GM23338 (cell line): Measurements from ENCODE around the gene SSU72. TPM values are rescaled to one million over a fixed set of nuclear protein-coding genes. Genes with fewer than 3 reads are reported as not detected.
A peak's percentile ranks its signal among the peaks of the same experiment; 100 is the strongest.

ENCODE experiments used
- ATAC-seq: fragments of 200-7000 bp; cut with Tn5 transposase; 3 replicates; pipeline ENCODE4 v1.9.1; 2020
- DNase-seq: peaks from one replicate; pipeline ENCODE4 v3.0.0-alpha.2; 2015; ENCODE audit warnings: low spot score
- H2AFZ ChIP-seq: fragments of 200-600 bp; sonication (generic); 2 replicates; pipeline ENCODE4 v1.8.0; 2016; ENCODE audit warnings: antibody characterized with exemption, mild to moderate bottlenecking, moderate library complexity
- H3F3A ChIP-seq: fragments of 200-600 bp; sonication (generic); replicated peaks from 2 replicates; pipeline ENCODE4 v1.8.0; 2017; ENCODE audit warnings: antibody characterized with exemption, mixed run types, low read depth
- H3K27ac ChIP-seq: fragments of 200-600 bp; sonication (generic); 2 replicates; pipeline ENCODE4 v1.6.1; 2016; ENCODE audit warnings: low read depth
- H3K27me3 ChIP-seq: fragments of 200-600 bp; sonication (generic); 2 replicates; pipeline ENCODE4 v1.8.0; 2016; ENCODE audit warnings: mild to moderate bottlenecking, mixed run types, moderate library complexity; ENCODE audit not compliant: insufficient read depth
- H3K36me3 ChIP-seq: fragments of 200-600 bp; sonication (generic); 2 replicates; pipeline ENCODE4 v1.8.0; 2016; ENCODE audit warnings: mild to moderate bottlenecking; ENCODE audit not compliant: insufficient read depth
- H3K4me1 ChIP-seq: fragments of 200-600 bp; sonication (generic); 2 replicates; pipeline ENCODE4 v1.8.0; 2016; ENCODE audit warnings: mild to moderate bottlenecking, moderate library complexity; ENCODE audit not compliant: insufficient read depth
- H3K4me2 ChIP-seq: fragments of 200-600 bp; sonication (generic); 2 replicates; pipeline ENCODE4 v1.7.1; 2017; ENCODE audit warnings: mixed run types
- H3K4me3 ChIP-seq: fragments of 200-600 bp; sonication (generic); 2 replicates; pipeline ENCODE4 v1.6.1; 2016; ENCODE audit warnings: mixed run types
- H3K79me2 ChIP-seq: fragments of 200-600 bp; sonication (generic); replicated peaks from 2 replicates; pipeline ENCODE4 v1.8.0; 2017; ENCODE audit warnings: mild to moderate bottlenecking; ENCODE audit not compliant: insufficient read depth
- H3K9me2 ChIP-seq: fragments of 200-600 bp; sonication (generic); 2 replicates; pipeline ENCODE4 v1.8.0; 2017; ENCODE audit not compliant: insufficient read depth
- H4K20me1 ChIP-seq: fragments of 200-600 bp; sonication (generic); replicated peaks from 2 replicates; pipeline ENCODE4 v1.8.0; 2017; ENCODE audit warnings: mild to moderate bottlenecking; ENCODE audit not compliant: insufficient read depth
- H3K27ac Mint-ChIP-seq: 2 replicates; pipeline ENCODE4 v1.8.0; 2020; ENCODE audit warnings: inconsistent platforms, mild to moderate bottlenecking, moderate library complexity, mixed read lengths
- H3K27me3 Mint-ChIP-seq: 3 replicates; pipeline ENCODE4 v1.8.0; 2022; ENCODE audit warnings: low read depth, mild to moderate bottlenecking, moderate library complexity, mixed read lengths, inconsistent platforms; ENCODE audit not compliant: insufficient read depth, poor library complexity
- H3K36me3 Mint-ChIP-seq: 3 replicates; pipeline ENCODE4 v1.8.0; 2021; ENCODE audit warnings: low read depth, mild to moderate bottlenecking, inconsistent platforms, moderate library complexity, mixed read lengths
- H3K4me1 Mint-ChIP-seq: 3 replicates; pipeline ENCODE4 v1.8.0; 2020; ENCODE audit warnings: mild to moderate bottlenecking, inconsistent platforms, mixed read lengths
- H3K4me3 Mint-ChIP-seq: 3 replicates; pipeline ENCODE4 v1.8.0; 2021; ENCODE audit warnings: moderate library complexity, mild to moderate bottlenecking, inconsistent platforms, mixed read lengths
- H3K9me3 Mint-ChIP-seq: 3 replicates; pipeline ENCODE4 v1.8.0; 2020; ENCODE audit warnings: moderate library complexity, mild to moderate bottlenecking, inconsistent platforms, mixed read lengths
- CTCF ChIP-seq, 2 experiments: fragments of 200-600 bp in 1 of 2; sonication (generic) in 1 of 2; conservative IDR thresholded peaks; 2 replicates each; pipeline versions ENCODE4 v1.5.1 to v1.6.1; 2016 to 2017; ENCODE audit warnings: antibody characterized with exemption in 2 of 2, low read depth in 2 of 2, mild to moderate bottlenecking in 2 of 2, moderate library complexity in 1 of 2
- EZH2 ChIP-seq: fragments of 200-600 bp; sonication (generic); IDR thresholded peaks from one replicate; pipeline ENCODE4 v1.8.0; 2017; ENCODE audit warnings: antibody characterized with exemption, mild to moderate bottlenecking, low read depth; ENCODE audit not compliant: unreplicated experiment
- EZH2phosphoT487 ChIP-seq: fragments of 200-600 bp; sonication (generic); IDR thresholded peaks from one replicate; pipeline ENCODE4 v1.8.1; 2018; ENCODE audit warnings: antibody characterized with exemption; ENCODE audit not compliant: unreplicated experiment
- NANOG ChIP-seq: IDR thresholded peaks from 2 replicates; pipeline ENCODE4 v1.6.1; 2016; ENCODE audit warnings: antibody characterized with exemption, borderline replicate concordance
- POLR2AphosphoS5 ChIP-seq: IDR thresholded peaks from 2 replicates; pipeline ENCODE4 v1.6.1; 2016; ENCODE audit warnings: antibody characterized with exemption, low read depth
- REST ChIP-seq: IDR thresholded peaks from one replicate; pipeline ENCODE4 v1.6.1; 2018; ENCODE audit warnings: antibody characterized with exemption; ENCODE audit not compliant: unreplicated experiment
- STAT1 ChIP-seq: IDR thresholded peaks from one replicate; pipeline ENCODE4 v1.6.1; 2016; ENCODE audit warnings: antibody characterized with exemption; ENCODE audit not compliant: unreplicated experiment
- ZNF114 ChIP-seq: fragments of 250-450 bp; sonication (Bioruptor Pico); IDR thresholded peaks from 2 replicates; pipeline ENCODE4 v1.5.0; 2020; ENCODE audit warnings: mild to moderate bottlenecking, moderate library complexity
- ZNF331 ChIP-seq: fragments of 250-450 bp; sonication (Bioruptor Pico); IDR thresholded peaks from 2 replicates; pipeline ENCODE4 v1.5.0; 2020; ENCODE audit warnings: low read depth, mild to moderate bottlenecking, moderate library complexity
- polyA plus RNA-seq: library from polyadenylated mRNA; unstranded; fragments of >200 nt; fragmentation: Nextera tagmentation; extraction: Ambion mirVana; gene quantifications from 2 replicates; pipeline ENCODE4 v1.2.1, GENCODE V29; 2016
- total RNA-seq: library from RNA; depleted of rRNA; stranded (reverse); fragments of >200 nt; shearing (Covaris generic); gene quantifications from 2 replicates; pipeline ENCODE4 v1.2.3, GENCODE V29; 2014
- TF ChIP-seq, protein P1 (sequence below): fragments of 250-450 bp; sonication (Bioruptor Pico); IDR thresholded peaks from 2 replicates; pipeline ENCODE4 v1.5.0; 2020; ENCODE audit warnings: mild to moderate bottlenecking, moderate library complexity

SSU72 gene
- total and polyA plus RNA-seq, 2 experiments from 2014 or later = 148 to 248 TPM

- TF ChIP-seq REST (no peak), EZH2phosphoT487 (no peak), ZNF331 (no peak)
These were observed 6.8 kb downstream of the SSU72 start (continued) for GRCh38 chr1:1567891-1568291.

GRCh38 chr1:1567152-1567875 is 7.3 kb downstream of the SSU72 start:
- Histone ChIP-seq H3K27me3 (no peaks in the 10 kb centered on the region), H3K27ac (peak overlapping the region; percentile 87), H2AFZ (no peak overlapping the region), H3K79me2 (peaks cover 90% of the 10 kb centered on the region), H3F3A (peaks cover 41% of the 10 kb centered on the region), H3K36me3 (peaks cover 28% of the 10 kb centered on the region), H3K4me3 (no peak overlapping the region), H3K4me1 (peaks cover 24% of the 10 kb centered on the region), H4K20me1 (peaks cover 64% of the 10 kb centered on the region), H3K4me2 (no peak overlapping the region), H3K9me2 (no peaks in the 10 kb centered on the region)
- H3K4me1 Mint-ChIP-seq = peaks cover 19% of the 10 kb centered on the region
- no peak for ATAC-seq
- H3K27ac Mint-ChIP-seq = peak overlapping the region; percentile 70; the same call in 1 of the 2 replicates
- H3K9me3 Mint-ChIP-seq = no peaks in the 10 kb centered on the region; the same call in 2 of the 3 replicates
- peaks cover 69% of the 10 kb centered on the region for H3K36me3 Mint-ChIP-seq
- TF ChIP-seq NANOG (no peak), CTCF (conservative IDR thresholded peaks at IDR 0.05; ENCODE audit: low read depth in 2 of 2) (no peak), STAT1 (no peak), ZNF114 (CRISPR knock-in tag) (no peak), EZH2 (no peak), POLR2AphosphoS5 (no peak)
- TF ChIP-seq, protein P1, sequence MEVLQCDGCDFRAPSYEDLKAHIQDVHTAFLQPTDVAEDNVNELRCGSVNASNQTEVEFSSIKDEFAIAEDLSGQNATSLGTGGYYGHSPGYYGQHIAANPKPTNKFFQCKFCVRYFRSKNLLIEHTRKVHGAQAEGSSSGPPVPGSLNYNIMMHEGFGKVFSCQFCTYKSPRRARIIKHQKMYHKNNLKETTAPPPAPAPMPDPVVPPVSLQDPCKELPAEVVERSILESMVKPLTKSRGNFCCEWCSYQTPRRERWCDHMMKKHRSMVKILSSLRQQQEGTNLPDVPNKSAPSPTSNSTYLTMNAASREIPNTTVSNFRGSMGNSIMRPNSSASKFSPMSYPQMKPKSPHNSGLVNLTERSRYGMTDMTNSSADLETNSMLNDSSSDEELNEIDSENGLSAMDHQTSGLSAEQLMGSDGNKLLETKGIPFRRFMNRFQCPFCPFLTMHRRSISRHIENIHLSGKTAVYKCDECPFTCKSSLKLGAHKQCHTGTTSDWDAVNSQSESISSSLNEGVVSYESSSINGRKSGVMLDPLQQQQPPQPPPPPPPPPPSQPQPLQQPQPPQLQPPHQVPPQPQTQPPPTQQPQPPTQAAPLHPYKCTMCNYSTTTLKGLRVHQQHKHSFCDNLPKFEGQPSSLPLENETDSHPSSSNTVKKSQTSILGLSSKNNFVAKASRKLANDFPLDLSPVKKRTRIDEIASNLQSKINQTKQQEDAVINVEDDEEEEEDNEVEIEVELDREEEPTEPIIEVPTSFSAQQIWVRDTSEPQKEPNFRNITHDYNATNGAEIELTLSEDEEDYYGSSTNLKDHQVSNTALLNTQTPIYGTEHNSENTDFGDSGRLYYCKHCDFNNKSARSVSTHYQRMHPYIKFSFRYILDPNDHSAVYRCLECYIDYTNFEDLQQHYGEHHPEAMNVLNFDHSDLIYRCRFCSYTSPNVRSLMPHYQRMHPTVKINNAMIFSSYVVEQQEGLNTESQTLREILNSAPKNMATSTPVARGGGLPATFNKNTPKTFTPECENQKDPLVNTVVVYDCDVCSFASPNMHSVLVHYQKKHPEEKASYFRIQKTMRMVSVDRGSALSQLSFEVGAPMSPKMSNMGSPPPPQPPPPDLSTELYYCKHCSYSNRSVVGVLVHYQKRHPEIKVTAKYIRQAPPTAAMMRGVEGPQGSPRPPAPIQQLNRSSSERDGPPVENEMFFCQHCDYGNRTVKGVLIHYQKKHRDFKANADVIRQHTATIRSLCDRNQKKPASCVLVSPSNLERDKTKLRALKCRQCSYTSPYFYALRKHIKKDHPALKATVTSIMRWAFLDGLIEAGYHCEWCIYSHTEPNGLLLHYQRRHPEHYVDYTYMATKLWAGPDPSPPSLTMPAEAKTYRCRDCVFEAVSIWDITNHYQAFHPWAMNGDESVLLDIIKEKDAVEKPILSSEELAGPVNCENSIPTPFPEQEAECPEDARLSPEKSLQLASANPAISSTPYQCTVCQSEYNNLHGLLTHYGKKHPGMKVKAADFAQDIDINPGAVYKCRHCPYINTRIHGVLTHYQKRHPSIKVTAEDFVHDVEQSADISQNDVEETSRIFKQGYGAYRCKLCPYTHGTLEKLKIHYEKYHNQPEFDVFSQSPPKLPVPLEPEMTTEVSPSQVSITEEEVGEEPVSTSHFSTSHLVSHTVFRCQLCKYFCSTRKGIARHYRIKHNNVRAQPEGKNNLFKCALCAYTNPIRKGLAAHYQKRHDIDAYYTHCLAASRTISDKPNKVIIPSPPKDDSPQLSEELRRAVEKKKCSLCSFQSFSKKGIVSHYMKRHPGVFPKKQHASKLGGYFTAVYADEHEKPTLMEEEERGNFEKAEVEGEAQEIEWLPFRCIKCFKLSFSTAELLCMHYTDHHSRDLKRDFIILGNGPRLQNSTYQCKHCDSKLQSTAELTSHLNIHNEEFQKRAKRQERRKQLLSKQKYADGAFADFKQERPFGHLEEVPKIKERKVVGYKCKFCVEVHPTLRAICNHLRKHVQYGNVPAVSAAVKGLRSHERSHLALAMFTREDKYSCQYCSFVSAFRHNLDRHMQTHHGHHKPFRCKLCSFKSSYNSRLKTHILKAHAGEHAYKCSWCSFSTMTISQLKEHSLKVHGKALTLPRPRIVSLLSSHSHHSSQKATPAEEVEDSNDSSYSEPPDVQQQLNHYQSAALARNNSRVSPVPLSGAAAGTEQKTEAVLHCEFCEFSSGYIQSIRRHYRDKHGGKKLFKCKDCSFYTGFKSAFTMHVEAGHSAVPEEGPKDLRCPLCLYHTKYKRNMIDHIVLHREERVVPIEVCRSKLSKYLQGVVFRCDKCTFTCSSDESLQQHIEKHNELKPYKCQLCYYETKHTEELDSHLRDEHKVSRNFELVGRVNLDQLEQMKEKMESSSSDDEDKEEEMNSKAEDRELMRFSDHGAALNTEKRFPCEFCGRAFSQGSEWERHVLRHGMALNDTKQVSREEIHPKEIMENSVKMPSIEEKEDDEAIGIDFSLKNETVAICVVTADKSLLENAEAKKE (CRISPR knock-in tag) = no peak
- H3K27me3 Mint-ChIP-seq = peaks cover 12% of the 10 kb centered on the region
- no peak overlapping the region for H3K4me3 Mint-ChIP-seq
- no peak for DNase-seq
